GM19468 (cell line): ENCODE data around the gene WDR27.

Source experiments
- ATAC-seq: cut with Tn5 transposase; IDR thresholded peaks from one replicate; pipeline ENCODE4 v1.9.1; 2021; ENCODE audit warnings: mild to moderate bottlenecking, moderate library complexity, moderate number of reproducible peaks; ENCODE audit not compliant: unreplicated experiment; ENCODE audit errors: extremely low read depth

WDR27 gene

DNA sequence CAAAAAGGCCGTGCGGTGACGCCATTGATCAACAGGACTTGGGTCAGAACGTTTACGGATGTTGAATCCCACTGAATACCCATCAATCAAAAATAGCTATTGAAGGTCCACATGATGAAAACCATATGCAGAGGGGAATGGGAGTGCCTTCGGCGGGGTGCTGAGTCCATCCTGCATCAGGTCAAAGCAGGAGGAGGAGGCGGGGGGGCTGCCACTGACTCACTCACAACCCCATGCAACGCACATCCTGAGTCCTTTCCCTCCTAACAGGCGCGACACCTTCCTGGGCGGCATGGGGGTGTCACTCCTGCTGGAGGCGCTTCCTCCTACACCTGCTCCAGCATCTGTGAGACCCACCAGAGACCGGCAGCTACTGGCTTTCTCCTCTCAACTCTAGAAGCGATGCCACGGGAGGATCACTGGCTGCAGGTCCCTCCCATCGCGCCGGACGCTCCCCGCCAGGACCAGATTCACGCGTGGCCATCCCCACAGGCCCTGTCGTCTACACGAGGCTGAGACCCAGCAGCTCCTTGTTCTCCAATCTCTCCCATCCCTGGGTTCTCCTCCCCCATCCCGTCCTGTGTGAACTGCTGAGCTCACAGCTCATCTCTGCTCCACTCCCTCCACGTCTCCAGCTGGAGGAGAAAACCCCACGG is 277.6 kb downstream of the WDR27 start:
- no peak for ATAC-seq

DNA sequence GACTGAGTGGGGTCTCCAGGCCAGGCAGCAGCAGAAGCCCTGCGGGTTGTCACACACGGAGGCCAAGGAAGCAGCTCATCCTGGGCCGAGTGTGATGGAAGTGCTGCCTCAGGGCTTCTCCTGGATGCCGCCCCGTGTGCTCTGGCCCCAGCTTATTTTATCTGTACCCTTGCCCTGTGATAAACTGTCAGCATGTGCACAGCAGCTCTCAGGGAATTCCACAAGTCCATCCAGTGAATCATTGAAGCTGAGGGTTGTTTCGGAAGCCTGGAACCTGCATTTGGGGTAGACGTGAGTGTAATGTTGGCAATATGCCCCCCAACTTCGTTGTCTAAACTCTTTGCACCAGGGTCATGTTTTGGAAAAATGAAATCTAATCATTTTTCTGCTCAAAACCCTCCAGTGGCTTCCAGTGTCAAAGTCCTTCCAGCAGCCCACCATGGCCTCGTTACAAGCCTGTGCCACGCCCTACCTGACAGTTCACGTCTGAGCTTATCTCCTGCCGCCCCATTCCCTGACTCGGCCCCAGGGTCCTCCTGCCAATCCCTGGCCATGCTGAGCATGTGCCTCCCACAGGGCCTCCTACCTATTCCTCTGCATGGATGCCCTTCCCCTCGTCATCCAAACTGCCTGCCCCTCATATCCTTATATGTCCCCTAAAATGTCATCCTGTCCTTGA is 280.1 kb downstream of the WDR27 start:
- ATAC-seq: no peak

DNA sequence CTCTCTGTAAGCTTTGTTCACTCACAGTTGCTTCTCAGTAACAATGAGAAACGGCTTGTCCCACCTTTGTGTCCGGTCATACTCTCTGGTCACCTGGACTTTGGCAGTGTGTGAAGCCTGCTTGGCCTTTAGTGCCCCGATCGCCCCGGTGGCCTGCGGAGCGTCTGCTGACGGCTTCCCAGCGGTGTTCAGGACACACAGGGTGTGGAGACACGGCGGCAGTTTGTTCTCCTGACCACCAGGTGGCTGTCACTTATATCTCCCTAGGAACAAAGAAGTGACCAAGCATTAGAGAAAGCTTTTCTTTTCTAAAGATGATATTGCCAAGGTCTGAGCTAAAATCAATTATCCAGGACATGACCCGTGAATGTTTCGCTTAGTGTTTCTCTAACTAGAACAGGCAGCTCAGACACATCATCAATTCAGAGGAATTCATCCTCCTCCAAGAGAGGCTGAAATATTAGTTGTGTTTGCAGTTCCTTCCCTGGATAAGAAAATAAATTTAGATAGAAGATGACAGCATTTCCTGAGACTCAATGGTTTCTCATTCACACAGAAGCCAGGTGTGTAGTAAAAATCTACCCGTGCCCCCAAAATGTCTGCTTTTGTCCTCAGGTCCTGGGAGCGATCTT is 280.8 kb downstream of the WDR27 start:
- ATAC-seq: no peak

DNA sequence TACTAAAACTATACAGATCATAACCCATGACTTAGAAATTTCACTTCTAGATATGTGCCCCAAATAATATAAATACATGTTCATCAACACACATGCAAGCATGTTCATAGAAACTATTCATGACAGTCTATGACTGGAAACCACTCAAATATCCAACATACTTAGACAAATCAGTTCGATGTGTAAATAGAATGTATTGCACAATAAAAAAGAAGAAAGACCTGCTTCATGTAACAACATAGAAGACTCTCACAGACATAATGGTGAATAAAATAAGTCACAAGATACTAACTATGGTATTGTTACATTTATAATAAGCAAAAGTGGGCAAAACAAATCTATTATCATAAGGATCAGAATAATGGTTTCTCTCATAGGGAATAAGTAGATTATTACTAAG is 284.7 kb downstream of the WDR27 start:
- no peak for ATAC-seq

DNA sequence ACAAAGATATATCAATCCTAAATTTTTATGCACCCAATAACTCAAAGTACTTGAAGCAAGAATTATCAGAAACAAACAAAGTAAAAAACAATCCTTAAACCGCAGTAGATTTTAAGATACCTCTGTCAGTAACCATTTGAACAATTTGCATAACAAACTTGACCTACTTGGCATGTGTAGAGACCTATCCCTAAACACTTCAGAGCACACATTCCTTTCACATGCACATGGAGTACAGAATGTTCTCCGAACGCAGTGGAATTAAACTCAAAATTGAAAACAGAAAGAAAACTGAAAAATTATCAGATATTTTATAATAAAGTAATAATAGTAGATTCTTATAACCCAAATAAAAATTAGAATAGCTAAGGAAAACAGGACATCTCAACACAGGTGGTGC is 285.6 kb downstream of the WDR27 start:
- no peak for ATAC-seq

DNA sequence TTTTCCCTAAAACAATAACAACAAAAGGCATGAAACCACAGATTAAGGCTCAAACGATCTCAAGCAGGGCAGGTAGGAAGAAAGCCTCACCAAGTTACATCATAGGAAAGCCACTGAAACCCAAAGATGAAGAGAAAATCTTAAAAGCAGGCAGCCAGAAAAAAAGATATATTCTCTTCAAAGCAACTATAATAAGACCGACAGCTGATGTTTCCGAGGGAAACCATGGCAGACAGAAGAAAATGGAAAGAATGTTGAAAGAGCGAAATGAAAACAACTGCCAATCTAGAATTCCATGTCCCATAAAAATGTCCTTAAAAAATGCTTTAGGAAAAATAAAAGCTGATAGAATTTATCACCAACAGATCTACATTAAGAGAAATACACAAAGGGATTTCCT is 286.6 kb downstream of the WDR27 start:
- ATAC-seq: no peak

DNA sequence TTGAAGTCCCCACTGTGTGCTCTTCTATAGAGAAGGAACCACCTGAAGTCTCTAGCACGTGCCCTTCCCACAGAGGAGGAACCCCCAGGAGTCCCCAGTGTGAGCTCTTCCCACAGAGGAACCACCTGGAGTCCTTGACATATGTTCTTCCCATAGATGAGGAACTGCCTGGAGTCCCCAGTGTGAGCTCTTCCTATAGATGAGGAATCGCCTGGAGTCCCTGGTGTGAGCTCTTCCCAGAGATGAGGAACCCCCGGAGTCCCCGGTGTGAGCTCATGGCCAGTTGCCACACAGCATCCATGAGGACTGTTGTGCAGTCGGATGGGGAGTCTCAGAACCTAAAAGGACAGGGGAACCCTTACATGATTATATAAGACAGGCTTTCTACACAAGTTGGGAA is 290.1 kb downstream of the WDR27 start:
- no peak for ATAC-seq

DNA sequence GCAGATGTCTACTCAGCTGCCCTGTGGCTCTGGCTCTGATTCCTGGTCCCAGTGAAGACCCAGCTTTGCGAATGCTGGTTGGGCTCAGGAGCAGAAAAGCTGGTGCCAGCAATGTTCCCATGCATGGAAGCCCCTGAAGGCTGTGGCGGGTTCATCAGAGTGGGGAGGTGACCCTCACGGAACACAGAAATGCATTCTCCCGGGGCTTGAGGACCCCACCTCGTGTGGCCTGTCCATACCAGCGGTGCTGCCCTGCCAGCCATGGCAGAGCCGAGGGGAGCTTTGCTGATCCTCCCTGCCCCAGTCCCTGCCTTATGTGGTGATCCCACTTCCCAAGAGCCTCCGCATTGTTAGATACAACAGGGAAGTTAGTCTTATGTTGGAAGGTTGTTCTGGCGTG is 290.5 kb downstream of the WDR27 start:
- no peak for ATAC-seq

DNA sequence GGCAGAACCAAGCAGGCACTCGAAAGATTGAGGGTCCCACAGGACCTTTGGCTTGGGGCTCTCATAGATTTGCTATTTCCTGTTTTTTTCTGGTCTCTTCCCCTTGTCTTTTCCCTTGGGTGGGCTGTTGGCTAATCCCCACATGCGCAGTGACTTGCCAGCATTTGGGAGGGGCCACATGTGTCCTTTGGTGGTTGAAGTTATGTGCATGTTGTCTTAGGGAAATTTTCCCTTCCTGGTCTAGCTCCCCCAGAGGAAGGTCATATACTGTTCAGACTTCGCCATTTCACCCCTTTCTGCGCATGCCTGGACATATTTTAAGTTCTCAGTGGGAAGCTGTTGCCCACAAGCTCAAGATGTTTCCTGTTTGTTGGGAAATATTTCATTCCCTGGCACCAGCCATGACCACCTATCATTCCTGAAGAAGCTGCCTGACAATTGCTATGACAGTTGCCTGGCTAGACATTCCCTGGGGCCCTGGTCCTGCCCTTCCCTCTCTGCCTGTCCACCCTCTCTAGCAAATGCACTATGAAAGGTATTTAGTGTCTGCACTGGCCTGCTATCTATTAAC is 292.0 kb downstream of the WDR27 start:
- ATAC-seq: no peak

DNA sequence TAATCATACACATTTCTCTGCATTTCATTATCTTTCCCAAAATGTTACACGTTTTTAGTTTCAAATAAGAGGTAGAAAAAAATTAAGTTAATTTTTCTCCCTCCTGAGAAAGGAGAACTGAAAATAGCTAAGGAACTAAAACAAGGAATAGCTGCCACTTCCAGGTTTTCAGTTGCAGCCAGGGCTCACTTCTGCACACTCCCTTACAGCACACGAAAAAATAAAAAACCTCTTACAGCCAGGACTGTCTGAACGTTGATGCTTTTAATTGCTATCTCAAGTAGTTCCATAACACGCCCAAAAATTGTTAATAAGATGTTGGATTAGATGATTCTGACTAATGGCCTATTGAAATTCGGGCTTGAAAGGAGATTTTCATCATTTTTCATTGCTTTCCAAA is 294.5 kb downstream of the WDR27 start:
- ATAC-seq: no peak
